Loucy (cell line): ENCODE data around the gene ZNF792.

Experiments used
- EZH2phosphoT487 ChIP-seq: fragments of 200-600 bp; IDR thresholded peaks from 2 replicates; pipeline ENCODE4 v1.6.1; 2018; ENCODE audit warnings: antibody characterized with exemption, mild to moderate bottlenecking, moderate library complexity, borderline replicate concordance
- TF ChIP-seq, protein P1 (sequence below): fragments of 200-600 bp; sonication (generic); conservative IDR thresholded peaks from 2 replicates; pipeline ENCODE4 v1.5.1; 2014; ENCODE audit warnings: mild to moderate bottlenecking, antibody characterized with exemption, low read length

DNA sequence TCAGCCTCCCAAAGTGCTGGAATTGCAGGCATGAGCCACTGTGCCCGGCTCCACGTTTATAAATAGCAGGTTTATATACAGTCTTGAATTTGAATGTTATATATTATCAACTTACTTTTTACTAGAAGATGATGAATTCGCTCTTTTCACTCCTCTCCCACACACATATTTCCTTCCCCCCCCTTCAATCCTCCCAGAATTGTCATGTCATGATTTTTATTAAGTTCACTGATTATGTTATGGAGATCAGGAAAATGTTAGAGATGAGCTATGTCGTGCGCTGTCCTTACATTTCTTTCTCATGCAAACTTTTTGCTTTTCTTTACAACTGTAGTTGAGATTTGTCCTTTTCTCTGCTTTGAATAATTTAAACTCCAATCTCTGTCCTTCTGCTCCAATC lies 18.2 kb upstream of the ZNF792 start:
- TF ChIP-seq, protein P1, sequence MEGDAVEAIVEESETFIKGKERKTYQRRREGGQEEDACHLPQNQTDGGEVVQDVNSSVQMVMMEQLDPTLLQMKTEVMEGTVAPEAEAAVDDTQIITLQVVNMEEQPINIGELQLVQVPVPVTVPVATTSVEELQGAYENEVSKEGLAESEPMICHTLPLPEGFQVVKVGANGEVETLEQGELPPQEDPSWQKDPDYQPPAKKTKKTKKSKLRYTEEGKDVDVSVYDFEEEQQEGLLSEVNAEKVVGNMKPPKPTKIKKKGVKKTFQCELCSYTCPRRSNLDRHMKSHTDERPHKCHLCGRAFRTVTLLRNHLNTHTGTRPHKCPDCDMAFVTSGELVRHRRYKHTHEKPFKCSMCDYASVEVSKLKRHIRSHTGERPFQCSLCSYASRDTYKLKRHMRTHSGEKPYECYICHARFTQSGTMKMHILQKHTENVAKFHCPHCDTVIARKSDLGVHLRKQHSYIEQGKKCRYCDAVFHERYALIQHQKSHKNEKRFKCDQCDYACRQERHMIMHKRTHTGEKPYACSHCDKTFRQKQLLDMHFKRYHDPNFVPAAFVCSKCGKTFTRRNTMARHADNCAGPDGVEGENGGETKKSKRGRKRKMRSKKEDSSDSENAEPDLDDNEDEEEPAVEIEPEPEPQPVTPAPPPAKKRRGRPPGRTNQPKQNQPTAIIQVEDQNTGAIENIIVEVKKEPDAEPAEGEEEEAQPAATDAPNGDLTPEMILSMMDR, result no peak
- no peak for TF ChIP-seq EZH2phosphoT487
